ENCODE results near the gene ZMAT5.

ZMAT5 gene

GRCh38 chr22:29788339-29789279, 21.8 kb upstream of the ZMAT5 start:
- Histone ChIP-seq H3K27me3 (replicated peaks in 2 of 5; ENCODE audit: control insufficient read depth in 4 of 5, insufficient read depth in 5 of 5, low read length in 4 of 5) (no peaks in the 10 kb centered on the region), H3K4me1 (ENCODE audit: control extremely low read depth in 1 of 4, control insufficient read depth in 4 of 4, insufficient read depth in 4 of 4, low read length in 3 of 4) (no peaks in the 10 kb centered on the region), H3K4me3 (ENCODE audit: control insufficient read depth in 1 of 7, extremely low read depth in 1 of 7, insufficient read depth in 4 of 7, low read depth in 2 of 7, low read length in 6 of 7) (no peak overlapping the region), H3K27ac (ENCODE audit: insufficient read depth in 1 of 2, low read depth in 1 of 2, low read length in 2 of 2, poor library complexity in 1 of 2, severe bottlenecking in 2 of 2) (no peak overlapping the region), H3K36me3 (ENCODE audit: control insufficient read depth in 4 of 4, insufficient read depth in 4 of 4, low read length in 3 of 4) (peaks cover 8 to 60% (median 44%) of the 10 kb centered on the region in 4 experiments), H3K9me3 (ENCODE audit: control extremely low read depth in 1 of 5, control insufficient read depth in 4 of 5, insufficient read depth in 2 of 5, low read depth in 1 of 5, low read length in 4 of 5) (no peaks in the 10 kb centered on the region)
- no peak for DNase-seq
- POLR2A ChIA-PET: no interaction called here
- 89% methylated on average over 24 of the region's 27 CpGs for WGBS (ENCODE audit: insufficient coverage)
- CTCF ChIA-PET: interaction anchor here (1.0 to 1.1 kb wide), 2 partner anchors 9 to 16 kb away, joined by 3 read pairs; no protein-coding TSS in a partner anchor

- CTCF ChIA-PET: interaction anchor here (0.7 to 1.2 kb wide), 3 partner anchors 10 to 130 kb away, joined by 3 read pairs; no protein-coding TSS in a partner anchor
- Histone ChIP-seq H3K27me3 (replicated peaks in 2 of 5; ENCODE audit: control insufficient read depth in 4 of 5, insufficient read depth in 5 of 5, low read length in 4 of 5) (no peaks in the 10 kb centered on the region), H3K4me1 (ENCODE audit: control extremely low read depth in 1 of 4, control insufficient read depth in 4 of 4, insufficient read depth in 4 of 4, low read length in 3 of 4) (no peaks in the 10 kb centered on the region), H3K36me3 (ENCODE audit: control insufficient read depth in 4 of 4, insufficient read depth in 4 of 4, low read length in 3 of 4) (peaks cover 8 to 49% (median 34%) of the 10 kb centered on the region in 4 experiments), H3K27ac (ENCODE audit: insufficient read depth in 1 of 2, low read depth in 1 of 2, low read length in 2 of 2, poor library complexity in 1 of 2, severe bottlenecking in 2 of 2) (no peak overlapping the region), H3K4me3 (ENCODE audit: control insufficient read depth in 1 of 7, extremely low read depth in 1 of 7, insufficient read depth in 4 of 7, low read depth in 2 of 7, low read length in 6 of 7) (no peak overlapping the region), H3K9me3 (ENCODE audit: control extremely low read depth in 1 of 5, control insufficient read depth in 4 of 5, insufficient read depth in 2 of 5, low read depth in 1 of 5, low read length in 4 of 5) (no peaks in the 10 kb centered on the region)
- 94% methylated on average over 9 of the region's 9 CpGs for WGBS (ENCODE audit: insufficient coverage)
- POLR2A ChIA-PET: no interaction called here
- DNase-seq: no peak
Measured at GRCh38 chr22:29787371-29787980, 20.7 kb upstream of the ZMAT5 start.

- DNase-seq: no peak
- no peaks in the 10 kb centered on the region for H3K4me1 ChIP-seq (ENCODE audit: control extremely low read depth in 1 of 4, control insufficient read depth in 4 of 4, insufficient read depth in 4 of 4, low read length in 3 of 4)
- H3K27me3 ChIP-seq (replicated peaks in 2 of 5; ENCODE audit: control insufficient read depth in 4 of 5, insufficient read depth in 5 of 5, low read length in 4 of 5): no peaks in the 10 kb centered on the region
- H3K27ac ChIP-seq (ENCODE audit: insufficient read depth in 1 of 2, low read depth in 1 of 2, low read length in 2 of 2, poor library complexity in 1 of 2, severe bottlenecking in 2 of 2): no peak overlapping the region
- 96% methylated on average over 4 of the region's 5 CpGs for WGBS (ENCODE audit: insufficient coverage)
- H3K9me3 ChIP-seq (ENCODE audit: control extremely low read depth in 1 of 5, control insufficient read depth in 4 of 5, insufficient read depth in 2 of 5, low read depth in 1 of 5, low read length in 4 of 5): no peaks in the 10 kb centered on the region
- ChIA-PET POLR2A (no interaction called here), CTCF (interaction anchor here (1.0 to 1.2 kb wide), 2 partner anchors 14 to 39 kb away, joined by 3 to 4 read pairs; no protein-coding TSS in a partner anchor)
- H3K4me3 ChIP-seq (ENCODE audit: control insufficient read depth in 1 of 7, extremely low read depth in 1 of 7, insufficient read depth in 4 of 7, low read depth in 2 of 7, low read length in 6 of 7): no peak overlapping the region
- H3K36me3 ChIP-seq (ENCODE audit: control insufficient read depth in 4 of 4, insufficient read depth in 4 of 4, low read length in 3 of 4): peaks cover 8 to 36% (median 25%) of the 10 kb centered on the region in 4 experiments
Measured at GRCh38 chr22:29786031-29786430, 19.2 kb upstream of the ZMAT5 start.

- Histone ChIP-seq H3K4me3 (ENCODE audit: control insufficient read depth in 1 of 7, extremely low read depth in 1 of 7, insufficient read depth in 4 of 7, low read depth in 2 of 7, low read length in 6 of 7) (no peak overlapping the region), H3K4me1 (ENCODE audit: control extremely low read depth in 1 of 4, control insufficient read depth in 4 of 4, insufficient read depth in 4 of 4, low read length in 3 of 4) (no peaks in the 10 kb centered on the region), H3K27ac (ENCODE audit: insufficient read depth in 1 of 2, low read depth in 1 of 2, low read length in 2 of 2, poor library complexity in 1 of 2, severe bottlenecking in 2 of 2) (no peak overlapping the region), H3K9me3 (ENCODE audit: control extremely low read depth in 1 of 5, control insufficient read depth in 4 of 5, insufficient read depth in 2 of 5, low read depth in 1 of 5, low read length in 4 of 5) (no peaks in the 10 kb centered on the region), H3K36me3 (ENCODE audit: control insufficient read depth in 4 of 4, insufficient read depth in 4 of 4, low read length in 3 of 4) (peaks cover 4 to 25% (median 14%) of the 10 kb centered on the region in 4 experiments), H3K27me3 (replicated peaks in 2 of 5; ENCODE audit: control insufficient read depth in 4 of 5, insufficient read depth in 5 of 5, low read length in 4 of 5) (no peaks in the 10 kb centered on the region)
- 93% methylated on average over 6 of the region's 9 CpGs for WGBS (ENCODE audit: insufficient coverage)
- POLR2A ChIA-PET: no interaction called here
- no peak for DNase-seq
- CTCF ChIA-PET: interaction anchor here (0.9 kb wide), 1 partner anchor 57 kb away, joined by 4 read pairs; no protein-coding TSS in a partner anchor
Measured at GRCh38 chr22:29784451-29785361, 17.9 kb upstream of the ZMAT5 start.

- H3K4me1 ChIP-seq (ENCODE audit: control extremely low read depth in 1 of 4, control insufficient read depth in 4 of 4, insufficient read depth in 4 of 4, low read length in 3 of 4): no peaks in the 10 kb centered on the region
- DNase-seq: no peak
- CTCF ChIA-PET: interaction anchor here (1.5 to 1.7 kb wide), 2 partner anchors 10 to 92 kb away, joined by 4 to 8 read pairs; no protein-coding TSS in a partner anchor
Measured at GRCh38 chr22:29782061-29782845, 15.4 kb upstream of the ZMAT5 start.

More at GRCh38 chr22:29782061-29782845, 15.4 kb upstream of the ZMAT5 start:
- 97% methylated on average over 6 of the region's 7 CpGs for WGBS (ENCODE audit: insufficient coverage)
- no peak overlapping the region for H3K4me3 ChIP-seq (ENCODE audit: control insufficient read depth in 1 of 7, extremely low read depth in 1 of 7, insufficient read depth in 4 of 7, low read depth in 2 of 7, low read length in 6 of 7)
- no peaks in the 10 kb centered on the region for H3K9me3 ChIP-seq (ENCODE audit: control extremely low read depth in 1 of 5, control insufficient read depth in 4 of 5, insufficient read depth in 2 of 5, low read depth in 1 of 5, low read length in 4 of 5)
- no peaks in the 10 kb centered on the region for H3K27me3 ChIP-seq (replicated peaks in 2 of 5; ENCODE audit: control insufficient read depth in 4 of 5, insufficient read depth in 5 of 5, low read length in 4 of 5)
- POLR2A ChIA-PET: no interaction called here
- peaks cover 0 to 2% (median under 1%) of the 10 kb centered on the region in 4 experiments for H3K36me3 ChIP-seq (ENCODE audit: control insufficient read depth in 4 of 4, insufficient read depth in 4 of 4, low read length in 3 of 4)
- no peak overlapping the region for H3K27ac ChIP-seq (ENCODE audit: insufficient read depth in 1 of 2, low read depth in 1 of 2, low read length in 2 of 2, poor library complexity in 1 of 2, severe bottlenecking in 2 of 2)
